ENCODE results near the gene FHAD1. TPM values are rescaled to one million over a fixed set of nuclear protein-coding genes. Genes with fewer than 3 reads are reported as not detected.
"Not testable (repeated sequence)": the region's sequence is repeated elsewhere in the genome, so short reads cannot be mapped to it uniquely, and the experiment has no call there.

Gene FHAD1
- total RNA-seq, 1 donor from 2014 or later = 0.32 TPM

GRCh38 chr1:15417059-15417934 is 170.3 kb downstream of the FHAD1 start:
- DNase-seq (ENCODE audit: low spot score) = peak; percentile 87
- intact Hi-C loops (cut with DNase I) = loop anchor here (10.0 kb wide), 1 partner anchor 262 kb away; the partner anchor contains the start of gene TMEM51

GRCh38 chr1:15418806-15419515 is 171.9 kb downstream of the FHAD1 start:
- intact Hi-C loops (cut with DNase I) = loop anchor here (10.0 kb wide), 1 partner anchor 264 kb away; the partner anchor contains the start of gene TMEM51
- DNase-seq (ENCODE audit: low spot score) = no peak

- intact Hi-C loops (cut with DNase I) = no loop called here
- DNase-seq (ENCODE audit: low spot score) = no peak
Measured at GRCh38 chr1:15420853-15421465, 173.9 kb downstream of the FHAD1 start.

GRCh38 chr1:15422871-15423270 is 175.8 kb downstream of the FHAD1 start:
- intact Hi-C loops (cut with DNase I) = no loop called here
- DNase-seq (ENCODE audit: low spot score) = no peak

GRCh38 chr1:15423355-15424077 is 176.5 kb downstream of the FHAD1 start:
- intact Hi-C loops (cut with DNase I) = no loop called here
- DNase-seq (ENCODE audit: low spot score) = no peak

GRCh38 chr1:15424146-15424667 is 177.2 kb downstream of the FHAD1 start:
- no peak for DNase-seq (ENCODE audit: low spot score)

GRCh38 chr1:15424981-15425380 is 178.0 kb downstream of the FHAD1 start:
- DNase-seq (ENCODE audit: low spot score) = no peak
- intact Hi-C loops (cut with DNase I) = no loop called here

More at GRCh38 chr1:15424146-15424667, 177.2 kb downstream of the FHAD1 start:
- intact Hi-C loops (cut with DNase I) = no loop called here

GRCh38 chr1:15425521-15425920 is 178.5 kb downstream of the FHAD1 start:
- intact Hi-C loops (cut with DNase I) = no loop called here
- DNase-seq (ENCODE audit: low spot score) = no peak

GRCh38 chr1:15425958-15426357 is 178.9 kb downstream of the FHAD1 start:
- no peak for DNase-seq (ENCODE audit: low spot score)
- intact Hi-C loops (cut with DNase I) = no loop called here

GRCh38 chr1:15426492-15427279 is 179.7 kb downstream of the FHAD1 start:
- DNase-seq (ENCODE audit: low spot score) = no peak
- intact Hi-C loops (cut with DNase I) = no loop called here

- DNase-seq (ENCODE audit: low spot score) = no peak
- intact Hi-C loops (cut with DNase I) = no loop called here
Measured at GRCh38 chr1:15427280-15427666, 180.2 kb downstream of the FHAD1 start.

- DNase-seq (ENCODE audit: low spot score); intact Hi-C loops (cut with DNase I): not testable (repeated sequence)
Measured at GRCh38 chr1:15428252-15428651, 181.2 kb downstream of the FHAD1 start.

GRCh38 chr1:15428815-15429435 is 181.9 kb downstream of the FHAD1 start:
- intact Hi-C loops (cut with DNase I) = no loop called here
- DNase-seq (ENCODE audit: low spot score) = no peak

- intact Hi-C loops (cut with DNase I) = loop anchor here (5.0 kb wide), 1 partner anchor 302 kb away; no protein-coding TSS in a partner anchor
- no peak for DNase-seq (ENCODE audit: low spot score)
Measured at GRCh38 chr1:15429701-15430149, 182.7 kb downstream of the FHAD1 start.

GRCh38 chr1:15430787-15431570 is 184.0 kb downstream of the FHAD1 start:
- intact Hi-C loops (cut with DNase I) = loop anchor here (1.0 to 5.0 kb wide), 2 partner anchors 108 to 304 kb away; no protein-coding TSS in a partner anchor
- DNase-seq (ENCODE audit: low spot score) = peak; percentile 88

GRCh38 chr1:15431571-15431948 is 184.5 kb downstream of the FHAD1 start:
- intact Hi-C loops (cut with DNase I) = loop anchor here (1.0 to 5.0 kb wide), 2 partner anchors 108 to 304 kb away; no protein-coding TSS in a partner anchor
- DNase-seq (ENCODE audit: low spot score) = no peak

- intact Hi-C loops (cut with DNase I) = loop anchor here (5.0 kb wide), 1 partner anchor 305 kb away; no protein-coding TSS in a partner anchor
- no peak for DNase-seq (ENCODE audit: low spot score)
Measured at GRCh38 chr1:15432324-15432723, 185.3 kb downstream of the FHAD1 start.

All from cardiac septum (tissue), 1 donor.